HG03342 (cell line): ENCODE data around the gene DDX18.

Experiments
- ATAC-seq: cut with Tn5 transposase; IDR thresholded peaks from one replicate; pipeline ENCODE4 v1.9.1; 2021; ENCODE audit warnings: mild to moderate bottlenecking, moderate library complexity; ENCODE audit not compliant: unreplicated experiment

Gene DDX18

GRCh38 chr2:117833911-117834310 is 19.4 kb downstream of the DDX18 start:
- no peak for ATAC-seq

DNA sequence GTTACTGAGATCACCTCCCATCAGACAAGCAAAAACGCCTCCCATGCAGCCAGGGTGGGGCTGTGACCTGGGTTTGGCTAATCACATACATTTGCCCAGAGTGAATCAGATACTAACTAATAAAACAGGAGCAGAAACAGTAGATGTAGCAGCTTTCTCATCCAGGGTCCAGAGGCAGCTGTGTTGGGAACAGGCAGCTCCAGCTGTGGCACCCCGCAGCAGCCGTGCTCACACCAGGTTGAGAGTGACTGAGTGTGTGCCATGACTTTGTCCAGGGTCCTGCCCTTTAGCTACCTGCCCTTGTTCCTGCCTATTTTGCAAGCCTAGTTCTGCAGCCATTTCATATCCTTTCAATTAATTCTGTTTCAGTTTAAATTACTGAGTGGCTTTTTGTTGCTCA is 20.5 kb downstream of the DDX18 start:
- no peak for ATAC-seq

GRCh38 chr2:117835990-117836760 is 21.7 kb downstream of the DDX18 start:
- ATAC-seq = peak; percentile 90

DNA sequence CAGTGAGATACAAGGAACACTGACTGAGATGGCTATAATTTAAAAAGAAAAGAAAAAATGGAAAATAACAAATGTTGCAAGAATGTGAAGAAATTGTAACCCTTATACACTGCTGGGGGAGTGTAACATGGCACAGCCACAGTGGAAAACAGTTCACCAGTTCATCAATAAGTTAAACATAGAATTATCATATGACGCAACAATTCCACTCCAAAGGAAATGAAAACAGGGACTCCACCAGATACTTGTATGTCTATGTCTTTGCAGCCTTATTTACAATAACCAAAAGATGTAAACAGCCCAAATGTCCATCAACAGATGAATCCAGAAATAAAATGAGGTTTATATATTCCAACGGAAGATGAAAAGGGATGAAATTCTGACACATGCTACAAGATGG is 30.8 kb downstream of the DDX18 start:
- no peak for ATAC-seq

GRCh38 chr2:117850015-117850414 is 35.5 kb downstream of the DDX18 start:
- ATAC-seq = no peak

GRCh38 chr2:117850461-117850860 is 36.0 kb downstream of the DDX18 start:
- no peak for ATAC-seq

- ATAC-seq = no peak
Measured at GRCh38 chr2:117851969-117852368, 37.5 kb downstream of the DDX18 start.

- ATAC-seq = no peak
Measured at GRCh38 chr2:117853316-117853715, 38.8 kb downstream of the DDX18 start.

- ATAC-seq = no peak
Measured at GRCh38 chr2:117853873-117854272, 39.4 kb downstream of the DDX18 start.

GRCh38 chr2:117854610-117855009 is 40.1 kb downstream of the DDX18 start:
- no peak for ATAC-seq

DNA sequence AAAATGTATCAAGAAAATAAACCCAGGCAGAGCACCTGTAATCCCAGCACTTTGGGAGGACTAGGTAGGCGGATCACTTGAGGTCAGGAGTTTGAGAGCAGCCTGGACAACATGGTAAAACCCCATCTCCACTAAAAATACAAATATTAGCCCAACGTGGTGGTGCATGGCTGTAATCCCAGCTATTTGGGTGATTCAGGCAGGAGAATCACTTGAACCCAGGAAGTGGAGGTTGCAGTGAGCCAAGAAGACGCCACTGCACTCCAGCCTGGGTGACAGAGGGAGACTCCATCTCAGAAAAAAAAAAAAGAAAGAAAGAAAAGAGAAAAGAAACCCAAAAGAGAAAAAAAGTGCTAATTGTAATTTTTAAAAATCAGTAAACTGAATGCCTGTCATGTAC is 41.4 kb downstream of the DDX18 start:
- no peak for ATAC-seq

- ATAC-seq = no peak
Measured at GRCh38 chr2:117856415-117857210, 42.1 kb downstream of the DDX18 start.

GRCh38 chr2:117858336-117858735 is 43.8 kb downstream of the DDX18 start:
- no peak for ATAC-seq

- ATAC-seq = no peak
Measured at GRCh38 chr2:117858892-117859531, 44.5 kb downstream of the DDX18 start.

DNA sequence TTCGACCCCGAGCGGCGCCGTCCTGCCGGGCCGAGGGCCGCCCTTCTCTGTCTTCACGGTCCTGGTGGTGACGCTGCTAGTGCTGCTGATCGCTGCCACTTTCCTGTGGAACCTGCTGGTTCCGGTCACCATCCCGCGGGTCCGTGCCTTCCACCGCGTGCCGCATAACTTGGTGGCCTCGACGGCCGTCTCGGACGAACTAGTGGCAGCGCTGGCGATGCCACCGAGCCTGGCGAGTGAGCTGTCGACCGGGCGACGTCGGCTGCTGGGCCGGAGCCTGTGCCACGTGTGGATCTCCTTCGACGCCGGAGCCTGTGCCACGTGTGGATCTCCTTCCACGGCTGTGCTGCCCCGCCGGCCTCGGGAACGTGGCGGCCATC is 45.0 kb downstream of the DDX18 start:
- no peak for ATAC-seq

DNA sequence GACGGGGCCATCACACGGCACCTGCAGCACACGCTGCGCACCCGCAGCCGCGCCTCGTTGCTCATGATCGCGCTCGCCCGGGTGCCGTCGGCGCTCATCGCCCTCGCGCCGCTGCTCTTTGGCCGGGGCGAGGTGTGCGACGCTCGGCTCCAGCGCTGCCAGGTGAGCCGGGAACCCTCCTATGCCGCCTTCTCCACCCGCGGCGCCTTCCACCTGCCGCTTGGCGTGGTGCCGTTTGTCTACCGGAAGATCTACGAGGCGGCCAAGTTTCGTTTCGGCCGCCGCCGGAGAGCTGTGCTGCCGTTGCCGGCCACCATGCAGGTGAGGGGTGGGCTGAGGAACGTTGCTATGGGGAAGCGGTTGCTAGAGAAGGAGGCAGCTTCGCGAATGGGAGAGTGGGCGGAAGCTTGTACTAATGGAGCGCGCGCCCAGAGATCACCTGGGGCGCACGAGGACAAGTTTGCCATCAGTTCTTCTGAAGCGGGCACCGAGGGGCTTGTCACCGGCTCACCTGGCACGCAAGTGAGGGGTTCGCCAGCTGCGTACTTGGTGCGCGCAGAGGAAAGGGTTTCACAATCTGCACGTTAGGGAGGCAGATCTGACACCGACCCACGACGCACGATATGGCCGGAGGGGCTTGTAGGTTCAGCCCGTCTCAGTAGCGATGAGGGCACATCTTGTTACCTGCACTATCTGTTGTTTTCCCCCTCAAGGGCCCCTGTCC is 45.6 kb downstream of the DDX18 start:
- ATAC-seq = no peak

DNA sequence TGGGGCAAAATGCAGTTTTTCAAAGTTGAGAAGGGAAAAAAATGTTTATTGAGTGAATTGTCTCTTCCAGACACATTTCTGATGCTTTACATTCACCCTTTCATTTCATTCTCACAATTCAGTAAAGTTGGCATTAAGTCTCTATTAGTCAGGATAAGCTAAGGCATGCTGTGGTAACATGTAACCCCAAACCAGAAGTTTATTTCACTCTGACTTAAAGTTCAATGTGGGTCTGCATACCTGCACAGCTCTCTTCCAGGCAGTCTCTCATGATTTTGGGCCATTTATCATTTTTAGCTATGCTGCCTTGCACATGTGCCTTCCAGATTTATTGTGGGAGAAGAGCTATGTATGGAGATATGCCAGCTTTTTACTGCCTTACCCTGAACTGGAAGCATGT is 48.0 kb downstream of the DDX18 start:
- no peak for ATAC-seq

DNA sequence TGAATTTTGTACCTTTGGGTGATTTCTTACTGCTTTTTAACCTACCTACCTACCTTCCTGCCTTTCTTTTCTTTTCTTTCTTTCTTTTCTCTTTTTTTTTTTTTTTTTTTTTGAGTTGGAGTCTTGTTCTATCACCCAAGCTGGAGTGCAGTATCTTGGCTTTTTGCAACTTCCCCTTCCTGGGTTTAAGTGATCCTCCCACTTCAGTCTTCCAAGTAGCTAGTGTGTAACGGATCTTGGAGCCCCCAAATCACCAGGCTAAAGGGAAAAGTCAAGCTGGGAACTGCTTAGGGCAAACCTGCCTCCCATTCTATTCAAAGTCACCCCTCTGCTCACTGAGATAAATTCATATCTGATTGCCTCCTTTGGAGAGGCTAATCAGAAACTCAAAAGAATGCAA is 61.3 kb downstream of the DDX18 start:
- no peak for ATAC-seq

GRCh38 chr2:117879003-117879402 is 64.5 kb downstream of the DDX18 start:
- no peak for ATAC-seq
